PC-3 (cell line): ENCODE results near the gene PLEKHM2. TPM values are rescaled to one million over a fixed set of nuclear protein-coding genes. Genes with fewer than 3 reads are reported as not detected.

Source experiments
- ATAC-seq: fragments of 200-7000 bp; cut with Tn5 transposase; 2 replicates; pipeline ENCODE4 v1.9.1; 2020; ENCODE audit warnings: mild to moderate bottlenecking, moderate library complexity
- BruUV-seq: library from RNA; stranded (reverse); fragments of 400-500 nt; replicated peaks from 2 replicates; lab custom pipeline; 2021; lab: Mats Ljungman, UMichigan
- CTCF ChIA-PET: fragments of 300-600 bp; sonication (Branson Sonifier 250); formaldehyde crosslinking; loops from one replicate; lab custom pipeline; 2022; ENCODE audit warnings: antibody characterized with exemption; lab: Charles Lee
- POLR2A ChIA-PET: fragments of 300-600 bp; sonication (Branson Sonifier 250); formaldehyde crosslinking; loops from one replicate; lab custom pipeline; 2022; ENCODE audit warnings: antibody characterized with exemption; ENCODE audit not compliant: unreplicated experiment; lab: Charles Lee
- DNase-seq: peaks from one replicate; pipeline ENCODE4 v3.0.0-alpha.2; 2015
- H2AFZ ChIP-seq: fragments of 300-600 bp; sonication (generic); 2 replicates; pipeline ENCODE4 v1.6.0; 2016; ENCODE audit warnings: antibody characterized with exemption, low read length
- H3F3A ChIP-seq: fragments of 300-600 bp; sonication (generic); one replicate; pipeline ENCODE4 v1.6.0; 2017; ENCODE audit warnings: antibody characterized with exemption, low read length, control low read depth, mild to moderate bottlenecking; ENCODE audit not compliant: unreplicated experiment
- H3K27ac ChIP-seq: fragments of 300-600 bp; sonication (generic); 2 replicates; pipeline ENCODE4 v1.5.1; 2016; ENCODE audit warnings: mild to moderate bottlenecking, low read length
- H3K27me3 ChIP-seq: fragments of 300-600 bp; sonication (generic); 2 replicates; pipeline ENCODE4 v1.6.1; 2016; ENCODE audit warnings: low read length, mixed read lengths
- H3K36me3 ChIP-seq: fragments of 300-600 bp; sonication (generic); 2 replicates; pipeline ENCODE4 v1.6.1; 2016; ENCODE audit warnings: low read depth, mixed run types, low read length, mixed read lengths
- H3K4me1 ChIP-seq: fragments of 300-600 bp; sonication (generic); 2 replicates; pipeline ENCODE4 v1.5.1; 2016; ENCODE audit warnings: low read length; ENCODE audit not compliant: insufficient read depth
- H3K4me2 ChIP-seq: fragments of 300-600 bp; sonication (generic); 2 replicates; pipeline ENCODE4 v1.6.0; 2016; ENCODE audit warnings: low read length
- H3K4me3 ChIP-seq: fragments of 300-600 bp; sonication (generic); 2 replicates; pipeline ENCODE4 v1.5.1; 2016; ENCODE audit warnings: mild to moderate bottlenecking, low read length, mixed read lengths
- H3K79me2 ChIP-seq: fragments of 300-600 bp; sonication (generic); 2 replicates; pipeline ENCODE4 v1.6.1; 2017; ENCODE audit warnings: low read length, mixed read lengths
- H3K9ac ChIP-seq: fragments of 300-600 bp; sonication (generic); 2 replicates; pipeline ENCODE4 v1.6.0; 2016; ENCODE audit warnings: mild to moderate bottlenecking, low read length
- H3K9me2 ChIP-seq: fragments of 300-600 bp; sonication (generic); replicated peaks from 2 replicates; pipeline ENCODE4 v1.6.1; 2016; ENCODE audit warnings: mixed run types, low read length, mixed read lengths
- H3K9me3 ChIP-seq: fragments of 300-600 bp; sonication (generic); 2 replicates; pipeline ENCODE4 v1.6.1; 2016; ENCODE audit warnings: low read length, mixed read lengths
- H4K20me1 ChIP-seq: fragments of 300-600 bp; sonication (generic); 2 replicates; pipeline ENCODE4 v1.6.1; 2016; ENCODE audit warnings: low read length, mixed read lengths
- EZH2 ChIP-seq: fragments of 300-600 bp; sonication (generic); IDR thresholded peaks from one replicate; pipeline ENCODE4 v1.6.1; 2017; ENCODE audit warnings: antibody characterized with exemption, mild to moderate bottlenecking, low read length; ENCODE audit not compliant: unreplicated experiment
- EZH2phosphoT487 ChIP-seq: fragments of 300-600 bp; sonication (generic); IDR thresholded peaks from 2 replicates; pipeline ENCODE4 v1.6.1; 2018; ENCODE audit warnings: mild to moderate bottlenecking, antibody characterized with exemption, low read length, borderline replicate concordance
- intact Hi-C: fragments of 100-400 bp; cut with micrococcal nuclease; formaldehyde crosslinking; loops from 2 replicates; pipeline ENCODE4 v1.9.0; 2023
- total RNA-seq: library from RNA; depleted of rRNA; stranded (reverse); fragments of >200 nt; gene quantifications from 2 replicates; pipeline ENCODE4 v1.2.3, GENCODE V29; 2014
- TF ChIP-seq, protein P1 (sequence below): fragments of 300-600 bp; sonication (generic); conservative IDR thresholded peaks from 2 replicates; pipeline ENCODE4 v1.5.1; 2017; ENCODE audit warnings: antibody characterized with exemption, low read depth, mild to moderate bottlenecking, low read length

The PLEKHM2 gene
- total RNA-seq, 1 experiment from 2014 or later = 31.3 TPM

DNA sequence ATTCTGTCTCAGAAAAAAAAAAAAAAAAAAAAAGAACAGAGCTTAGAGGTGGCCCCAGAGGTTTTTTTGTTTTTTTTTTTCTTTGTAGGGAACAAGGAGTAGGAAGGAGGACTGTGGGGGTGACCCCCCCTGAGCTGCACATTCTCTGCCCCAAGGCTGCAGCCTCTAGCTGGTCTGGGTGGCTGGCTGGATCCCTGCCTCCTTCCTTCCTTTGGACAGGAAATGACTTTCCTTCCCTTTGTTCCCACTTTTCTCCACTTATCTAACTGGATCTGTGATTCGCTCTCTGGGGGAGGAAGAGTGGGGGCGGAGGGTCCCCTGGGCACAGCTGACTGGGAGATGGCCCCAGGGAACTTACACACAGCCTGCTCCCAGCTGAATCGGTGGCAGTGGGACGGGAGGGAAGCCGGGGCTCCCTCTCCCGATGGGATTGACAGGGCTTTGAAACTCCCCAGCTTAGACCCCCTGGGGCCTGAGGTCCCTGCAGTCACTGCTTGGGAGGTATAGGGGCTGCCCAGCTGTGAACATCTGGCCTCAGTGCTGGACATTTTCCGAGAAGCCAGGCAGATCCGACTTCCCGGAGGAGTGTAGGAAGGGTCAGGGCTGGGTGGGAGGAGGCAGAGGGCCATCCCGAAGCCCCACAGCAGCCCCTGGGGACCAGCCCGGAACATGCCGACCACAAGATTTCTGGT lies 76.5 kb downstream of the PLEKHM2 start:
- Histone ChIP-seq H2AFZ (0 out of 2 replicates have a peak overlapping the region, but pooled peaks have one; percentile 6), H3K36me3 (no peaks in the 10 kb centered on the region), H3K9me3 (no peaks in the 10 kb centered on the region), H3K27me3 (no peaks in the 10 kb centered on the region), H3K4me3 (peak overlapping the region; percentile 86), H3K27ac (peak overlapping the region; percentile 33), H3K4me1 (peaks cover 54% of the 10 kb centered on the region), H3K9ac (peak overlapping the region; percentile 12), H4K20me1 (no peaks in the 10 kb centered on the region), H3K79me2 (peaks cover 49% of the 10 kb centered on the region), H3K9me2 (no peaks in the 10 kb centered on the region), H3K4me2 (peak overlapping the region; percentile 84), H3F3A (no peaks in the 10 kb centered on the region)
- intact Hi-C loops = no loop called here
- no TSS peak for BruUV-seq
- CTCF ChIA-PET = no interaction called here
- TF ChIP-seq, protein P1, sequence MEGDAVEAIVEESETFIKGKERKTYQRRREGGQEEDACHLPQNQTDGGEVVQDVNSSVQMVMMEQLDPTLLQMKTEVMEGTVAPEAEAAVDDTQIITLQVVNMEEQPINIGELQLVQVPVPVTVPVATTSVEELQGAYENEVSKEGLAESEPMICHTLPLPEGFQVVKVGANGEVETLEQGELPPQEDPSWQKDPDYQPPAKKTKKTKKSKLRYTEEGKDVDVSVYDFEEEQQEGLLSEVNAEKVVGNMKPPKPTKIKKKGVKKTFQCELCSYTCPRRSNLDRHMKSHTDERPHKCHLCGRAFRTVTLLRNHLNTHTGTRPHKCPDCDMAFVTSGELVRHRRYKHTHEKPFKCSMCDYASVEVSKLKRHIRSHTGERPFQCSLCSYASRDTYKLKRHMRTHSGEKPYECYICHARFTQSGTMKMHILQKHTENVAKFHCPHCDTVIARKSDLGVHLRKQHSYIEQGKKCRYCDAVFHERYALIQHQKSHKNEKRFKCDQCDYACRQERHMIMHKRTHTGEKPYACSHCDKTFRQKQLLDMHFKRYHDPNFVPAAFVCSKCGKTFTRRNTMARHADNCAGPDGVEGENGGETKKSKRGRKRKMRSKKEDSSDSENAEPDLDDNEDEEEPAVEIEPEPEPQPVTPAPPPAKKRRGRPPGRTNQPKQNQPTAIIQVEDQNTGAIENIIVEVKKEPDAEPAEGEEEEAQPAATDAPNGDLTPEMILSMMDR = no peak
- TF ChIP-seq EZH2phosphoT487 (no peak), EZH2 (no peak)
- POLR2A ChIA-PET = no interaction called here
- DNase-seq (peak; percentile 76), ATAC-seq (peak; percentile 19)

GRCh38 chr1:15761366-15762128 lies 77.4 kb downstream of the PLEKHM2 start:
- peak overlapping the region; percentile 84 for H3K4me2 ChIP-seq
- no peak overlapping the region for H3K9ac ChIP-seq
- intact Hi-C loops = no loop called here
- ChIA-PET POLR2A (interaction anchor here (0.7 kb wide), 1 partner anchor 874 kb away, joined by 5 read pairs; no protein-coding TSS in a partner anchor), CTCF (no interaction called here)
- H3K36me3 ChIP-seq = no peaks in the 10 kb centered on the region
- H3K9me3 ChIP-seq = no peaks in the 10 kb centered on the region
- DNase-seq = no peak
- BruUV-seq = no TSS peak
- H3K27me3 ChIP-seq = no peaks in the 10 kb centered on the region
- no peaks in the 10 kb centered on the region for H3K9me2 ChIP-seq
- H2AFZ ChIP-seq = no peak overlapping the region
- H3K4me3 ChIP-seq = no peak overlapping the region; the same call in 1 of the 2 replicates
- peaks cover 55% of the 10 kb centered on the region for H3K4me1 ChIP-seq
- H3K79me2 ChIP-seq = peaks cover 49% of the 10 kb centered on the region
- no peak for ATAC-seq
- H4K20me1 ChIP-seq = no peaks in the 10 kb centered on the region
- H3F3A ChIP-seq = no peaks in the 10 kb centered on the region
- H3K27ac ChIP-seq = peak overlapping the region; percentile 33; the same call in 1 of the 2 replicates
- TF ChIP-seq EZH2phosphoT487 = no peak
- TF ChIP-seq, protein P1 = no peak
- TF ChIP-seq EZH2 = no peak
